RKO (cell line): ENCODE measurements around the gene OCA2.

Source experiments
- DNase-seq: peaks from one replicate; pipeline ENCODE4 v3.0.0-alpha.2; 2016; ENCODE audit warnings: low spot score

Gene OCA2

DNA sequence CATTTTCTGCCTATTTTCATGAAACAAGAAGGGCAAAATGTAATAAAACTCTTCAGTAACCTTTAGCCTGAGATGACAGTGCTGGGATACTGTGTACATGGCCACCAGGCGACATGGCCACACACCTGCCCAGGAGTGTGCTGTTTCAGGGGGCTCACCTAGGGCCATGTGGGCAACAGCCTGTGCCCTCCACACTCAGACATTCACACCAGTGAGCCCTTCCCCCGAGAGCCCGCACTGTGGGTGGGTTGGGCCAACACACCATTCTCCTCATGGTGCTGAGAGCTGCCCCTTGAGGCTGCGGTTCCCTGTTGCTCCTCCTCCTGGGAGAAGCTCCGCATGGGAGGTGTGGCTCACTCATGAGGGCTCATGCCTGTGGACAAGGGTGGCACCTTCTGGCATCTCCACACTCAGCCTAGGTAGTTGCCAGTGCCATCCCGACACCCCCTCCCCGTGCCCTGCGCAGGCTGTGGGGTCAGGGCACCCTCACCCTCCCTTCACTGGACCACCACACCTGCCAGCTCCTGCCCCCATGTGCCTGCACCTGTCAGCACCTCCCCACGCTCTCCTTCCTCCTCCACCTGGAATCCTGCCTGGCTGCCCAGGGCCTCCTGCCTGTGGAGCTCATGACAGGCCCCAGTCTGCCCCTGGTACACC lies 19.7 kb downstream of the OCA2 start:
- DNase-seq = no peak

DNA sequence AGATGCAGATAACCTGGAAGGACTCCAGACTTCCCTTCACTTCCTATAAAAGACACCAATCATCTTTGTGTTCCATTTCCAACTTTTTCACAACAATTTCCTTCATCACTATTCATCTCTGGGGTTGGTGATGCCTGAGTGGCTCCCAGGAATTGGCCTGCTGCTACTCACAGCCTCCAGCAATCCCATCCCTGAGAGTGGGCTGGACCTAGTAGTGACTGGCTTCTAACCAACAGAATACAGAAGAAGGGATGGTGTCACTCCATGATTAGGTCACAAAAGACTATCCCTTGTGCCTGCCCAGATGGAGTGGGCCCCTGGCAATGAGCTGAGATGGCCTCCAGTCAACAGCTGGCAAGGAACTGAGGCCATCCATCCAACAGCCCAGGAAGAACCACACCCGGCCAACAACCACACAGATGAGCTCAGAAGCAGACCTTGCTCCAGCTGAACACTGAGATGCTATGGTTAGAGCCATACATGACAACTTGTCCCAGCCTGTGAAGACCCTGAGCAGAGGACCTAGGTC lies 20.9 kb downstream of the OCA2 start:
- DNase-seq = no peak

DNA sequence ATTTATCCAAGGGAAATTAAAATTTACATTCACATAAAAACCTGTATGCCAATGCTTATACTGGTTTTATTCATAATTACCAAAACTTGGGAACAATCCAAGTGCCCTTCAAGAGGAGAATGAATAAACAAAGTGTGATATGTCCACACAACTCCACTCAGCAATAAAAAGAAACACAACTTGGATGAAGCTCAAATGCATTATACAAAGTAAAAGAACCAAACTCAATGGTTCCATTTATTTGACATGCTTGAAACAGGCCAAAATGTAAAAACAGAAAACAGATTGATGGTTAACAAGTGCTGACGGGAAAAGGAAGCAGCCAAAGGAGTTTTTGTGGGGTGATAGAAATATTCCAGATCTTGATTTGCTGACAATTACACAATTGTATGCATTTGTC lies 23.5 kb downstream of the OCA2 start:
- DNase-seq = no peak

DNA sequence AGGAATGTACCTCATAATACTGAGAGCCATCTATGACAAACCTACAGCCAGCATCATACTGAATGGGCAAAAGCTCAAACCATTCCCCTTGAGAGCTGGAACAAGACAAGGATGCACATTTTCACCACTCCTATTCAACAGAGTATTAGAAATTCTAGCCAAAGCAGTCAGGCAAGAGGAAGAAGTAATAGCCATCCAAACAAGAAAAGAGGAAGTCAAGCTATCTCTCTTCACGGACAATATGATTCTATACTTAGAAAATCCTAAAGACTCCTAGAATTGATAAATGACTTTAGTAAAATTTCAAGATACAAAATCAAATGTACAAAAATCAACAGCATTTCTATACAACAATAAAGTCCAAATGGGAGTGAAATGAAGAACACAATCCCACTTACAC lies 30.2 kb downstream of the OCA2 start:
- DNase-seq = no peak

DNA sequence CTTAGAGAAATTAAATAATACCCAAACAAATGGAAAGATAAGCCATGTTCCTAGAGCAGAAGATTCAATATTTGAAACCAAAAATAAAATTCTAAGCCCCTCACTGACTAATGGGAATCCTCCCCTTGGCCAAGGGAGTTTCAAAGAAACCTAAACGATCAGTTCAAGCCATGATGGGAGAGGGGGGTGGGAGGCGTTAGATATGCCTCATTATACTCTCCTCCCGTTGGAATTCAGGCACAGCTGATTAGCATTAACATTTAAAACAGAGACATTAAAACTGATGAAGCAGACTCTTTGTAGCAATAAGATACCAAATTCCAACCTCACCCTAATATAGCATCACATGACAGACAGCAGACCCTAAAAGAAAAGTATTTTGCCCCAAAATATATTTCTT lies 32.9 kb downstream of the OCA2 start:
- DNase-seq = no peak

DNA sequence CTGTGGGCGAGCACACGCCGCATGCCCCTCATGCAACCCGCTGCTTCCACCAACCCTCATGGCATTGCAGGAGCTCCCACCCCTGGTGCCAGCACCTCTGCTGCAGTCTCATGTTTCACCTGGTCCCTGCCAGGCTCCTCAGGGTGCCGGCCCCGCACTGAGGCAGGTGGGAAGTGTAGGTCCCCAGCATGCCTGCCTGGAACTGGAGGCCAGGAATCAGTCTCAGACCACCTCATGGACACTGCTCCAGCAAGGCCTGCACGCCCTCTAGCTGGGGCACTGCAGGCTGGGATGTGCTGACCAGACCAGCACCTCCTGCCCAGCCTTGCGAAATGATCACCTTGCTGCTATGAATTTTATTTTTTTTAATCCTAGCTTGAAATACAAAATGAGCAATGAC lies 39.1 kb downstream of the OCA2 start:
- no peak for DNase-seq

DNA sequence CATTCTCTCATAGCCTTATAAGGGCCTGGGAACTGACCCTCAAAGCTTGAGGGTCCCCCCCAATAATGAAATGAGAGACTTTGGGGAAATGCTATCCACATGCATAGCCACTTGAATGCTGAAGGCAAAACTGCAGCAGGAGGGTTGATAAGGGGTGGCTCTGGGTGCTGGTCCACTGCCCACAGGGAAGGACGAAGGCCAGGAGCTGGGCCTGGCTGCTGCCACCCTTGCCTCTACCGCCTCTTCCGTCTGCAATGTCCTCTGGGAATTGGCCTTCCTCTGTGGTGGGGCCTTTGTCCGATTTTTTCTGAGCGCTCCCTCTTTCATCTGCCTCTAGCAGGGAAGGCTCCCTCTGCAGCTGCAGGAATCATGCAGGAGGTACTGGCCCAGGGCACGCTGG lies 41.0 kb downstream of the OCA2 start:
- DNase-seq = no peak

DNA sequence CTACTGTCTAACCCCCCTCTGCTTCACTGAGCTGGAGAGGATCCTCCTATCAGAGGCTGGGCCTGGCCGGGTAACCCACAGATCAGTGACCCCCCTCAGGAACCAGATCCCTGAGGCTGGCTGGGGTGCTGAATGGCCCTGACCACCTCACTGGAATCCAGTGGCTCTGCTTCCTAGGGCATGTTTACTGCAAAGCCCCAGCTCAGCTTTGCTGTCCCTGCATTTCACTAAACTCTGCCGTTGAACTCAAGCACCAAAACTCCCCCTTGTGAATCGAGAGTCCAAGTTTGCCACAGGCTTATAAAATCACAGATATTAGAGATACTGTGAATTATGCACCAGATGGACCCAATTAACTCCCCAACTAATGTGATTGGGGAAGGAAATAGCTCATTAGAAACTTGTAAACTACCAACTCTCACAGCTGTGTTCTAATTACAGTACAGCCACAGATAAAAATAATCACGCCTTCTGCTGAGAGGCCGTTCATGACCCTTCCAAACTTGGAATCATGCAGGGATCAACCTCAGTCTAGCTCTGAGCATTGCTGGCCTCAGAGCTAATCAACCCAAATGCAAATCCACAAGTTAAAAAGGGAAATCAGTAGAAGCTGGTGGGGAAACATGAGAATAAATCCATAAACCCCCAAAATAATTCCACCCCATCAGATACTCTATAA lies 47.0 kb downstream of the OCA2 start:
- no peak for DNase-seq

DNA sequence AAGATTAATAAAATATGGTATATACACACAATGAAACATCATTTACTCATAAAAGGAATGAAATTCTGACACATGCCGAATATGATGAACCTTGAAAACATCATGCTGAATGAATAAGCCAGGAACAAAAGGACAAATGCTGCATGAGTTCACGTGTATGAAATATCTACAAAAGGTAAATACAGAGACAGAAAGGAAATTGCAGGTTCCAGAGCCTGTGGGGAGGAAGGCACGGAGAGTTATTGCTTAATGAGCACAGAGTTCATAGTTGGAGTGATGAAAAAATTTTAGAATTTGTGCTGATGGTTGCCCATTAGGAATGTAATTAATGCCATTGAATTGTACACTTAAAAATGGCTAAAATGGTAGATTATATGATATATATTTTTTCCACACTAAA lies 49.5 kb downstream of the OCA2 start:
- no peak for DNase-seq

DNA sequence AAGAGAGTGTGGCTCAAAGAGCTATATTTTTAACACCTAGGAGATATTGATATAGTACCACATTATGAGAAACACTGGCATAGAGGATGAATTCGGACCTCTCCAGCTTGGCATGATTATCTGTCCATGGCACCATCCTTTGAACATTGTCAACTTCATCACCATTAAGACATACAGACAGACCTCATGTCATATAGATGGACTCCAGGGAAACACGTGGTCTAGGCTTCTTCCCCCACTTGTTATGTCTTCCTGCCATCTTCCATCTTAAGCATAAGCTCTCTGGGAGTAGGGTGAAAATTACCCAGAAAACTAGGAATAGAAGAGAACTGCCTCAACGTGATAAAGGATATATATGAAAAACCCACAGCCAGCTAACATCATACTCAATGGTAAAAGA lies 51.8 kb downstream of the OCA2 start:
- DNase-seq = no peak

DNA sequence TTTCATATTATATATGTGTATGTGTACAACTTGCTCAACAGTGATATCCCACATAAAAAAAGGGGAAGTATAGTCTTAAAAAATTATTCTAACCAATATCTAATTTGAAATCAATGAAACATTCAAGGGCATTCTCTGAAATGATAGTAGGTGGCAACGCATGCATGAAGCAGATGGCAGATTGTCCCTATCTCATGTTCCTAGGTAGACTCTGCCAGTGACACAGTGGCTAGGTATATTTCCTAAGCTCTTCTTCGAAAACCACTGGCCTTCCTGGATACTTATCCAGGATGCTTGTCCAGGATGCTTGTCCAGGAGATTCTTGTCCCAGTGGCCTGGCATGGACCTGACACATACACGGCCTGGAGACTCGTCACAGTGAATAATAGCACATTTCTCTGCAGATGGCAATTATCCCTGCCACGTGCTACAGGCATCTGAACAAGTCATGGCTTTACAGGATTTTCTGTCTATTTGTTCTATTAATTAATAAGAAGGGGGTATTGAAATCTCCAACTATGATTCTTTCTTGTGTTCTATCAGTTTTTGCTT lies 54.9 kb downstream of the OCA2 start:
- no peak for DNase-seq

DNA sequence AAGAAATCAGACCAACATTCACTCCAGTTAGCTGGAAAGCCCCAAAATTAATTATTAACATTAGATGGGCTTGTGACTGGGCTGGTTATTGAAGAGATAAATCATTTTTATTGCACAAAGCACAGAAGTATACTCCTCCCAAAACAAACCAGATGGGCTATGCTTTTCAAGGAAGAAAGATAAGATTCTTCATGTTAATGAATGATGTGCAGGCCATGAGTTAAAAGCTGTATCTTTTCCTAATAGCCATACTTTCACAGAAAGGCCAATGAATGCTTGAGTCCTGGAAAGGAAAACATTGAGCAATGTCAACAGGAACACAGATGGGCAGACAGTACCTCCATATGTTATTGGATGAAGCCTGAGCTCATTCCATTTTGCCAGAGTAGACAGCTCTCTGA lies 55.4 kb downstream of the OCA2 start:
- no peak for DNase-seq

DNA sequence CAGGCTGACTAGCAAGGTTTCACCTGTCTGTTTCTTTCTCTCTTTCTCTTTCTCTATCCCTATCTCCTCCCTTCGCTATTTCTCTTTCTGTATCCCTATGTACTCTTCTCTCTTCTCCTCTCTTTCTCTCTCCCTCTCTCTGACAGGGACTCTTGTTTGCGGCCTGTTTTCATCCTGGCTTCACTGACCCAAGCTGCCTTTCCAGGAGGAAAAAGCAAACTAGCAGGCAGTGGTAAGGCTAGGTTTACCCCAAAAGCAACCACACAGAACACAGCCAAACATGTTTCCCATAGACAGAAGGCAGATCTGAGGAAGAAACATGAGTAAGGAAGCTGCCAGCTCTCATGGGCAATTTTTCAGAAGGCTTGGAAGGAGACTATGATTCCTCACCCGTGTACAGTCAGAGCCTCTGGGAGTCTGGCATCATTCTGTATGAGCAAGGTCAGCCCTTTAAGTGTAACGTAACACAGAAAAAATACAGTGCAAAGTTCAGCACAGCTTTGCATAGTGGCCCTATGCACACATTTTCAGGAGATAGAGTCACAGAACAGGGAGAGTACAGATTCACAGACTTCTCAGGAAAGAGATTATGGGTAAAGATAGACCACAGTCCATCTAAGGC lies 61.0 kb downstream of the OCA2 start:
- DNase-seq = no peak

DNA sequence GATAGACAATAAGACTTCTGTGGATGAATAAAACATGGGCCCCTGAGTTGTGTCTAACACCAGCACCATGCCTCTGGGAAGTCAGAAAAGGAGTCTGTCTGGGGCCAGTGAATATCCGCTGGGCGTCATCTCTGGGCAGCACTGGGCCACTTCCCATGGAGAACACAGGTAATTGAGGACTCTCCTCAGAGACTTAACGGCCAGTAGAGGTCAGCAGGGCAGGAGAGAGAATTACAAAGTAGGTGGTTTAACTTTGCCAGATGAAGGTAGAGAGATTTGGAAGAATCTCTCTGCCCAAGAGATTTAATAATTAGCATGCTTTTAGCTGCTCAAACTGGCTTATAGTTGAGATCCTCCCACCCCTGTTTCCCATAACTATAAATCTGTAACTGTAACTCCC lies 65.7 kb downstream of the OCA2 start:
- no peak for DNase-seq

DNA sequence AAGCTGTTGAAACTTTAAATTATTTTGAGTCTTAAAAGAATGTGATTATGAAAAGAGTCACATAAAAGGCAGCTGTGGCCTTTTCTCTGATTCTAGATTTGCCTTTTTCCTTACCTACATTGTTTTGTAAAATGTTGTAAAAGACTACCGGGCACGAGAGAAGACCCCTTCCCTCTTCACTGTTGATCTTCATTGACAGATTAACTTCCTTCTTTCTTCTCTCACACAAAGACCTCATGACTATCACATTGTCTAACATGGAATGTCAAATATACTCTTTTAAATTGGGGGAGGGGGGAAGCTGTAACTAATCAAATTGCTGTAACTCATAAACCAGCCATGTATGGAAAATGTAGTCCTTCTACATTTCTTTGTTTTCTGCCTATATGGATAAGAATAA lies 68.3 kb downstream of the OCA2 start:
- no peak for DNase-seq

DNA sequence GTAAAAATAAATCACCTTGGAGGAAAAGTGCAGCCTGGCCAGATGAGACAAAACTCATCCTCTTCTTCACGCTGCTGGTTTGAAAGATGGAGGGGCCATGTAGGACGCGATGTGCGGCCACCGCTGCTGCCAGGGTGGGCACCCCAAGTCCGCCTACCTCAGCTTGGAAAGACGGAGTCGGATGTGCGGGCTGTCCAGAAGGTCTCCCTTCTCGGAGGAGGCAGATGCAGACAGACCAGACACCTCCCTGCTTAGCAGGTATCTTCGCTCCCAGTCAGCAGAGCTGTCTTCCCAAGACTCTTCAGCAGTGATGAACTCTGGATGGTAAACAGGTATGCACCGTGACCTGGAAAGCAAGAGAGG lies 71.4 kb downstream of the OCA2 start:
- DNase-seq = no peak

DNA sequence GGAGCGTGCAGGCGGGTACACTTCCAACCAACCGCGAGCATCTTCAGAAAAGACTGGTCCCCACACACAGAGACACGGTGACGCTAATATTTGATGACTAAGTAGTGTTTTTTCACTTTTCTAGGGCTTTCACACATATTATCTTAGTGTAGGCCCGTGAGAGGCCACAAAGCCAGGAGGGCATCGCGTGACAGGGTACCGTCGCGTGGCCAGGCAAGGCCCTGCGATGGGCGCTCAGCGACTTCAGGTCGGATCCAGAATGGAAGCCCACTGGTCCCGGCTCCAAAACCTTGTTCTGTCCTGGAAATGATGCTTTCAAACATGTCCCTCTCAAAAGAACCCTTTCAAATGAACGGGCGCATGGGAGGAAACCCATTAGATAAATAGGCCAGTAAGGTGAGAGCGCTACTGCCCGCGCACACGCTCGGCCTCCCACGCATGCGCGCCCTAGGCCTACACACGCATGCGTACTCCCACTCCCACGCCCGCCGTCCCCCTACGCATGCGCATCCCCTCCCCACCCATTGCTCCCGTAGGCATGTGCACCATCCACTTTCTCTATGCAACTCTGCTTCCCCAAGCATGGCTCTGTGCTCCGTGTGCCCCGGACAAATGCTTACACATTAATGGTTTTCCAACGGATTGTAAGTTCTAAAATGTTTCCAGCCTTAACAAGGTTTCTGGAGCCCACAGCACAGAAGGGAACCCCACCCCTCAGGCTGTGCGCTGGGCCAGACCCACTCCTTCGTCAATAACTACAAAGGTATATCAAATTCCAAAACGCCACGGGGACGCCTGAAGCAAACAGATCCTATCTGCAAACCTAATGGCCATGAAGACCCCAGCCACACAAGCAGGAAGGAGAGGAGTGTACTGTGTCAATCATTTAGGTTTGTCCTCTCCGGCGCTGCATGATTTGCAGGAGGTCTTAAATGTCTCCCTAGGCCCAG lies 72.1 kb downstream of the OCA2 start:
- no peak for DNase-seq

DNA sequence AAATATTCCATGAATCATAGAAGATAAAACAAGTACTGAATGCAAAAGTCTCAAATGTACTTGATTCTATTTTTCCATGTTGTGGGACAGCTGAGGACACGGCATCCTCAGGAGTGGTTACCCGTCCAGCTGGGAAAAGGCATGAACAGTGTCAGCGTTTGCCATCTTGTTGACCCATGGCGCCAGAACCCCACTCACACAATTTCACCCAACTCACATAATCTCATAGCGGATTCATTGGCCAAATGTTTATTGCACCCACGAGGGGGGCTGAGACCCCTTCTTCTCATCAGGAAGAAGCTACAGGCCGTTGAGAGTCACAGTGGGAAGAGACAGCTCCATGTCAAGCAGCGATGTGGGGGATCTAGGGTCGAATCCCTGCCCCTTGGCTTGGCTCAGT lies 72.9 kb downstream of the OCA2 start:
- no peak for DNase-seq

DNA sequence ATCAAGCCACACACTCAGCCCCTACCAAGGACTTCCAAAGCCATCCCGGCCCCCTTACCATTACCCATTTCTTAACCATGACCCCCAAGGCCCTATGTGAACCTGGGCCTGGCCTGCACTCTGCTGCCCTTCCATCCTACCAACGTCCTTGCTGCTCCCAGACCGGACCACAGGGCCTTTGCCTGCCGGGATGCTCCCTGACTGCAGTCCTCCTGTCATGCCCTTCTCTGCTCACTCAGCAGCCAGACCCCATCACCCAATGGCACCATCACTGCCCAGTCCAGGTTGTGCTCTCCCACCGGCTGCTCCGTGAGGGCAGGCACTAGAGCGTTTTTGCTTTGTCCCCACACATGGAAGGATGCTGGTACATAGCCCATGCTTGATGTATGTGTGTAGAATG lies 73.7 kb downstream of the OCA2 start:
- no peak for DNase-seq

DNA sequence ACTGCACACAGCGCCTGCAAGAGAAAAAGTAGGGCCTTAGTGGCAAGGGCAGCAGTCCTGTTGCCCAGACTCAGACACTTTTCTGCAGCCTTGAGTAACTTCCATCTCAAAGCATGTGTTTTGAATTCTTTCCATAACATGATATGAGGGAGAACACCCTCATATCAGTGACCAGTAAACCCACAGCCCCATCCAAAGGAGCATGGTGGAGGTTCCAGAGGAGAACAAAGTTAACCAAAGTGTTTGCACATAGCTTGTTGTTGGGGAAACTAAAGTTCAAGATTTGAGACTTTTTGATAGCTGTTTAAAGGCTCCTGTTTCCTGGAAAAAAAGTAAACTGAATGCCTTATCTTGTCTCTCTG lies 74.2 kb downstream of the OCA2 start:
- DNase-seq = no peak

DNA sequence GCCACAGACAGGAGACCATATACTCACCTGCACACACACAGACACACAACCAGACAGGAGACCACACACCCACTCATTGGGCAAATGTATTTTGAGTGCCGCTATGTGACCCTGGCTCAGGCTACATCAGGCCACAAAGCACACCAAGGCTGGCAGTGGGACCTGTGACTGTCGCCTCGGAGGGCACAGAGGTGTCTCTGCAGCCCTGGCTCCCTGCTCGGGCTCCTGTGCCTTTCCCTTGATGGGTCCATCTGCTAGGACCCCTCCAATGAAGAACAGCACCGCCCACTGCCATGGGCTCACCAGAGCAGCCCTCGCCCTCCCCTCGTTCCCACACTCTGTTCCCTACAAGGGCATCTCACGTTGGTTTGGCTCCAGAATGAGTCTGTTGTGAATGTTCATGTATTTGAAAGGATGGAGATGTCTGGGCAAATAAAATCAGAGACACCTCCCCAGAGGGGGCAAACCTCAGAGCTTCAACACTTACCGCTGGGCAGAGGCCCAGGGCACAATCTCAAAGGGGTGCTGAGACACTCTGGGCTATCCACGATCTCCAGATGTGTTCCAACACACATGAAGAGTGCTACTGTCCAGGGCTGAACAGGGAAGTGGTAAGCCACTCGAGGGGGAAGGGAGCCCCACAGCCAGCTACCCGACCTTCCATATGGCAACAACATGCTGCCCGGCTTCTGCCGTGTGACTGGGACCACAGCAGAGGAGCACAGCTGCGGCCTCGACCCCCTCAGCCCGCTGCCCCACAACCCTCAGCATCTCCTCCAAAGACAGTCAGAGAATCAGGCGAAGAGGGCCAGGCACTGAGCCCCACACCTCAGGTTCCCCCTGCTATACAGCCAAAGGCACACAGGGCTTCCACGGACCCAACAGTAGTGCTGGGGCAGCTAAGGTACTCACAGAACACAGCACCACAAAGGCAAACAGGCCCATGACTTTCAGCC lies 74.9 kb downstream of the OCA2 start:
- no peak for DNase-seq
